ENCODE results near the gene OR2AP1. TPM values are rescaled to one million over a fixed set of nuclear protein-coding genes. Genes with fewer than 3 reads are reported as not detected.
A peak's percentile ranks its signal among the peaks of the same experiment; 100 is the strongest.

OR2AP1 gene
- total RNA-seq, 1 donor from 2014 or later = not detected

DNA sequence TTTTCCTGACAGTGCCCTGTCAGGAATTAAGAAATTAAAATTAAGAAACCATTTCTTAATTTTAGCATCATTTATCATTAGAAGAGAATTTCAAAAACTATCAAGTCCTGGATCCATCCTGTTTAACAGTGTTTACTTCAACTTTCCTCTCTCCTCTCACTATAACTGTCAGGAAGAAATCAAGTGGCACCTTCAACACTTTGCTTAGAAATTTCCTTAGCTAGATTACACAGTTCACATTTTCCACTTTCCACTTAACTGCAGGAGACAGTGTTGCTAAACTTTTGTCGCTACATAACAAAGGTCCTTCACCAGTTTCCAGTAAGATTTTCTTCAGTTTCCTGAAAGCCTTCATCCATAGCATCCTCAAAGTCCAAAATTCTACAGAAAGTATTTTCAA is 42.5 kb downstream of the OR2AP1 start:
- TF ChIP-seq CTCF (IDR thresholded peaks at IDR 0.05) = no peak
- Mint-ChIP-seq H3K27ac (ENCODE audit: unreplicated experiment) (no peak overlapping the region), H3K4me1 (ENCODE audit: low read depth) (peaks cover 4% of the 10 kb centered on the region), H3K9me3 (ENCODE audit: low read depth) (peaks cover 23% of the 10 kb centered on the region), H3K27me3 (ENCODE audit: low read depth) (peaks cover 26% of the 10 kb centered on the region), H3K4me3 (ENCODE audit: unreplicated experiment) (no peak overlapping the region), H3K36me3 (ENCODE audit: low read depth) (peaks cover 1% of the 10 kb centered on the region)
- no peak for DNase-seq (ENCODE audit: low spot score)

DNA sequence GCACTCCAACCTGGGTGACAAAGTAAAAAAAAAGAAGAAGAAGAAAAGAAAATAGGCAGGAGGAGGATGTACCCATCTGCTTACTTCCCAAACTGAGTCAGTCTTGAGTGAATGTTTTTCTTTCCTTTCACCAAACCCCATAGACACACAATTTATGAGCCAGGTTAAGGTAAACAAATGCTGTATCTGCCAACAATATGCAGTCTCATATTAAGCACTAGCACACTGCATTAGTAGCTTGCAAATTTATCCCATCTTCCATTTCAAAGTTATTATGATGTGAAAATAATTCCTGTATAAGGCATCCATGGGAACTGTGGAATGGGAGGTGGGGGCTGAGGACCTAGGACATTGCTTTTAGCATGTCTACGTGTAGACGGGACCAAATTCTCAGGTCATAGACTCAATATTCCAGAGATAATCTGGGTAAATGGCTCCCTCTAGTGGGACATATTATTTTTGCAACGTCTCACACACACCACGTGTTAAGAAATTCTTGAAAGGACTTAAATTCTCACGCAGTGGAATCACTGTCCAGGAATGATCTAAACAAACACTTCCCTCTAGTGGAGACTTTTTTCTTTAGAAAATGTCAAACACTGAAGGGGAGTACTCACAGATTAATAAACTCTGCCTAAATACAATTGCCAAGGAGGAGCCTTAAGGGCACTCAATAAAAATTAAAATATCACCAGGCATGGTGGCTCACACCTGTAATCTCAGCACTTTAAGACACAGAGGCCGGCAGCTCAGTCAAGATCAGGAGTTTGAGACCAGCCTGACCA is 47.3 kb downstream of the OR2AP1 start:
- Mint-ChIP-seq H3K9me3 (ENCODE audit: low read depth) (peaks cover 23% of the 10 kb centered on the region), H3K4me3 (ENCODE audit: unreplicated experiment) (no peak overlapping the region), H3K36me3 (ENCODE audit: low read depth) (peaks cover 1% of the 10 kb centered on the region), H3K27ac (ENCODE audit: unreplicated experiment) (no peak overlapping the region), H3K4me1 (ENCODE audit: low read depth) (peaks cover 9% of the 10 kb centered on the region), H3K27me3 (ENCODE audit: low read depth) (peaks cover 26% of the 10 kb centered on the region)
- DNase-seq (ENCODE audit: low spot score) = no peak
- peak; percentile 97 for TF ChIP-seq CTCF (IDR thresholded peaks at IDR 0.05)

DNA sequence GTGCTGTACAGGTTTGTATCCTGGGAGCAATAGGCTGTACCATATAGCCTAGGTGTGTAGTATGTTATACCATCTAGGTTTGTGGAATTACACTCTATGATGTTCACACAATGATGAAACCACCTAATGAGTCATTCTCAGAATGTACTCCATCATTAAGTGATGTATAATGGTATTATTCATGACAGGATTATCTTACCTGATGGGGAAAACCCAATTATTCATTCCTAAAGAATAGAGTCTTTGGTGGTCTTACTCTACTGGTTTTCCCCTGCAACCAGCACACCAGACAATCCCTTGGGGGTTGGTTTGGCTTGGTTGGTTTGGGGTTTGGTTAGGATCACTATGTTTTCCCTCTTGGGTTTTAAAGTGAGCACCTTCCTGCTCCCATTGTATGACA is 51.8 kb downstream of the OR2AP1 start:
- no peak for TF ChIP-seq CTCF (IDR thresholded peaks at IDR 0.05)
- Mint-ChIP-seq H3K4me3 (ENCODE audit: unreplicated experiment) (no peak overlapping the region), H3K27me3 (ENCODE audit: low read depth) (peaks cover 50% of the 10 kb centered on the region), H3K36me3 (ENCODE audit: low read depth) (no peaks in the 10 kb centered on the region), H3K27ac (ENCODE audit: unreplicated experiment) (no peak overlapping the region), H3K9me3 (ENCODE audit: low read depth) (no peaks in the 10 kb centered on the region), H3K4me1 (ENCODE audit: low read depth) (peaks cover 9% of the 10 kb centered on the region)
- DNase-seq (ENCODE audit: low spot score) = no peak

Other genes starting within 250 kb of the OR2AP1 start
- gene OR6C3, start 241.7 kb upstream of the OR2AP1 start, total RNA-seq = not detected in 3 replicates
- gene OR6C75, start 209.5 kb upstream of the OR2AP1 start, total RNA-seq = not detected in 3 replicates
- not detected in 3 replicates for gene OR6C65, start 171.9 kb upstream of the OR2AP1 start, total RNA-seq
- not detected in 3 replicates for gene OR6C76, start 146.2 kb upstream of the OR2AP1 start, total RNA-seq
- gene OR6C2, start 128.4 kb upstream of the OR2AP1 start, total RNA-seq = not detected in 3 replicates
- gene OR6C70, start 102.3 kb upstream of the OR2AP1 start, total RNA-seq = not detected in 3 replicates
- not detected in 3 replicates for gene OR6C68, start 80.1 kb upstream of the OR2AP1 start, total RNA-seq
- gene OR6C4, start 22.9 kb upstream of the OR2AP1 start, total RNA-seq = not detected in 3 replicates
- gene OR10P1, start 64.4 kb downstream of the OR2AP1 start, total RNA-seq = not detected in 3 replicates
- 5.6 to 32.4 TPM (median 31.6 TPM) in 3 replicates for gene ITGA7, start 135.4 kb downstream of the OR2AP1 start, total RNA-seq
- gene BLOC1S1, start 143.6 kb downstream of the OR2AP1 start, total RNA-seq = 67.3 to 78.4 TPM (median 77.2 TPM) in 3 replicates
- 2.3 to 3.7 TPM (median 3.2 TPM) in 3 replicates for gene RDH5, start 147.9 kb downstream of the OR2AP1 start, total RNA-seq
- 1,244 to 1,365 TPM (median 1,317 TPM) in 3 replicates for gene CD63, start 156.5 kb downstream of the OR2AP1 start, total RNA-seq
- gene GDF11, start 170.7 kb downstream of the OR2AP1 start, total RNA-seq = 17.8 to 19.1 TPM (median 18.3 TPM) in 3 replicates
- gene SARNP, start 245.3 kb downstream of the OR2AP1 start, total RNA-seq = 54.0 to 58.8 TPM (median 58.7 TPM) in 3 replicates
- 31.4 to 32.9 TPM (median 32.1 TPM) in 3 replicates for gene ORMDL2, start 245.6 kb downstream of the OR2AP1 start, total RNA-seq